AG10803 (cell line): Measurements from ENCODE around the gene CDCP1.

Experiments used
- DNase-seq: peaks from one replicate; pipeline ENCODE4 v3.0.0; 2010; ENCODE audit warnings: low read depth
- H3K4me3 ChIP-seq: 2 replicates; pipeline ENCODE4 v1.5.1; 2011; ENCODE audit warnings: mild to moderate bottlenecking, low read length, control low read depth
- CTCF ChIP-seq: conservative IDR thresholded peaks from 2 replicates; pipeline ENCODE4 v1.5.1; 2011; ENCODE audit warnings: mild to moderate bottlenecking, low read length, control low read depth, inconsistent platforms

The CDCP1 gene

GRCh38 chr3:45119824-45120358 lies 26.3 kb downstream of the CDCP1 start:
- no peak overlapping the region for H3K4me3 ChIP-seq
- no peak for TF ChIP-seq CTCF
- no peak for DNase-seq

DNA sequence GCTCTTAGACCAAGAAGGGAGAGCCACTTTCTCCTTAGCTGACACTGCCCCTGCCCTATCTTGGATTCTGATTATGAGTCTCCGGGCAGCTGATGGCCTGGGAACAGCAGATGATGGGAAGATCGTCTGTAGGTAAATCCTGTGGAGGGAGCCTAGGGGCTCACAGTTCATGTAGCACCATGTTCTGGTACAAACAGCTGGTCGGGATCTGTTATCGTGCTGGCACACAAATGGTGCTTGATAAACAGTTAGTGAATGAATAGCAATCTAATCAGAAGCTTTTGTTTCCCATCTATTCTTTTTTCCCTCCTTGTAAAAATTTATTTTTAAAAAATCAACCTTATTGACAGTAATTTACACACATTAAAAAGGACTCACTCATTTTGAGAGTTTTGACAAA lies 26.8 kb downstream of the CDCP1 start:
- H3K4me3 ChIP-seq: no peak overlapping the region
- TF ChIP-seq CTCF: no peak
- no peak for DNase-seq

DNA sequence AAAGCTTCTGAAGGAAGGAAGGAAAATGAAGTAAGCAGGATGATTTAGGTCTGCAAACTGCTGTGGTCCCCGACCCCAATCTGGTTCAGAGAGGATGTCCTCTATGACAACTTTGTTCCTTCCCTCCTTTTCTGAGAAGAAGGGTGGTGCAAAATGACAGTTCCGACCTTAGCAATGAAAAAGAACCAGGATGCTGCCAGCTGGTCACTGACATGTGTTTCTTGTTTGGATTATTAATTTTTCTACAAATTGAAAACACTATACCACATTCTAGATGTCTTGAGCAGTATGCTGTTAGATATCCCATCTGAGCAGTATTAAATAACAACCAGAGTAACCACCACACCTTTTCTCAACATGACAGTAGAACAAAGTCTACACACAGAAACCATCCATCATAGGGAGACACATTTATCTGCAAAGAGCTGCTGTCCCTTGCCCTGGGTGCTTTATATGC lies 27.5 kb downstream of the CDCP1 start:
- DNase-seq: no peak

DNA sequence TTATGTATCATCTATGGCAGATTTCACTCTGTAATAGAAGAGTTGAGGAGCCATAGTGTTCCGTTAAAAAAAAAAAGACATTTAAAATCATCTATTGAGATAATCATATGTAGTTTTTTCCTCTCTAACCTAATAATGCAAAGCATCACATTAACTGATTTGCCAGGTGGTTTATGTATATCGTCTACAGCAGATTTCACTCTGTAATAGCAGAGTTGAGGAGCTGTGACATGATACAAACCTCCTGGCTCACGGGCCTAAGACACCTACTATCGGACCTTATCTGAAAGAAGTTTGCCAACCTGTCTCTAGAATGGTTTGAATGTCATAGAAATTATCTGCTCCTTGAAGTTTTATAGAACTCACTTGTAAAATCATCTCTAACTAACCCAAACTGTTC lies 29.8 kb downstream of the CDCP1 start:
- no peak for DNase-seq
- H3K4me3 ChIP-seq: no peak overlapping the region
- TF ChIP-seq CTCF: no peak

More for the DNA sequence above, 27.5 kb downstream of the CDCP1 start:
- TF ChIP-seq CTCF: no peak
- no peak overlapping the region for H3K4me3 ChIP-seq

GRCh38 chr3:45113625-45114050 lies 32.5 kb downstream of the CDCP1 start:
- DNase-seq: no peak
- no peak overlapping the region for H3K4me3 ChIP-seq
- no peak for TF ChIP-seq CTCF

DNA sequence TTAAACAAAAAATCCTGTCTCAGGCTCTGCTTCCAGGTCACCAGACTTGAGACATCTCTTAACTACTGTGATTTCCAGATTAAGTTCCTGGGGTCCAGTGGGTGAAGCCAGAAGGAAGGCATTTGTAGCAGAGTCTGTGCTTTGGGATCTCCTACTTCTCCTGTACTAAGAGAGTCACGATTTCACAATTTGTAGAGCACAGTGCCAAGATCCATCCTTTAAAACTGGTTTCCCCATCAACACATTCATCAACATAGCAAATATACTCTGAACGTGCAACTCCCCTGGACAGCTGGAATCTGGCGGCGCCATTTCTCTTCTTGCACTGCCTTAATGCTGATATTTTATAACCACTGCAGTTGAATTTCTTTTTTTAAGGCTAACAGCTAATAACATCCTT lies 33.2 kb downstream of the CDCP1 start:
- DNase-seq: peak; percentile 75
- TF ChIP-seq CTCF: no peak

DNA sequence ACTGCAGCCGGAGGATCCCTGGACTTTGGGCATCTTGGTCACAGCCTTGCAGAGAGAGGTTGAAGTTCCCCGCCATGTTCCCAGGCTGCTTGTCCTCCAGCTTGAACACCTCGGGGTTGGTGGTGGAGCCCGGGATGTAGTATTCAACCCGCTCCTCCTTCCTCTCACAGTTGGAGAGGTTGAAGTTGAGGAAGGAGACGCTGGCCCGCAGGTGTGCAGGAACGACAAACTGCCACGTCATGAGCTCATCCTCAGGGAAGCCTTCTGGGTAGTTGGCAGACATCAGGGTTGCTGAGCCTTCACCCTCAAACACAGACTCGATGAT lies 35.7 kb downstream of the CDCP1 start:
- TF ChIP-seq CTCF: no peak
- DNase-seq: no peak
- no peak overlapping the region for H3K4me3 ChIP-seq

More for the DNA sequence above, 33.2 kb downstream of the CDCP1 start:
- no peak overlapping the region for H3K4me3 ChIP-seq
